HepG2 (cell line): Measurements from ENCODE around the gene ZSWIM6. TPM values are rescaled to one million over a fixed set of nuclear protein-coding genes. Genes with fewer than 3 reads are reported as not detected.
A peak's percentile ranks its signal among the peaks of the same experiment; 100 is the strongest.

Experiments
- ETS1 ChIP-seq: sonication (generic); formaldehyde crosslinking; IDR thresholded peaks from 2 replicates; pipeline ENCODE4 v1.4.0; 2020; ENCODE audit warnings: missing genetic modification reagents
- EZH2 ChIP-seq: conservative IDR thresholded peaks from 2 replicates; pipeline ENCODE4 v1.6.1; 2012; ENCODE audit warnings: mild to moderate bottlenecking, low read depth, low read length, moderate library complexity
- HNRNPK ChIP-seq: fragments of 200-400 bp; formaldehyde crosslinking; IDR thresholded peaks from 2 replicates; pipeline ENCODE4 v1.6.1; 2018; ENCODE audit warnings: low read length, low read depth, moderate library complexity, mild to moderate bottlenecking; ENCODE audit not compliant: poor library complexity, severe bottlenecking
- KAT7 ChIP-seq: IDR thresholded peaks from 2 replicates; pipeline ENCODE4 v1.6.1; 2018; ENCODE audit warnings: borderline replicate concordance, missing compliant biosample characterization
- MAFF ChIP-seq: IDR thresholded peaks from 2 replicates; pipeline ENCODE4 v1.6.1; 2011; ENCODE audit warnings: low read depth, low read length, improper control_type of control experiment
- NCOA2 ChIP-seq: sonication (generic); formaldehyde crosslinking; IDR thresholded peaks from 2 replicates; pipeline ENCODE4 v1.8.0; 2022; ENCODE audit warnings: inconsistent platforms
- SIX1 ChIP-seq: sonication (generic); formaldehyde crosslinking; IDR thresholded peaks from 2 replicates; pipeline ENCODE4 v1.4.0; 2020; ENCODE audit warnings: missing genetic modification reagents, borderline replicate concordance
- ZMYM2 ChIP-seq: sonication (generic); formaldehyde crosslinking; IDR thresholded peaks from 2 replicates; pipeline ENCODE4 v1.8.0; 2022; ENCODE audit warnings: mild to moderate bottlenecking, missing genetic modification reagents
- ZNF101 ChIP-seq: sonication (generic); formaldehyde crosslinking; IDR thresholded peaks from 2 replicates; pipeline ENCODE4 v1.4.0; 2020; ENCODE audit warnings: mild to moderate bottlenecking, low read depth, missing genetic modification reagents, borderline replicate concordance
- ZNF143 ChIP-seq: sonication (generic); formaldehyde crosslinking; IDR thresholded peaks from 2 replicates; pipeline ENCODE4 v1.4.0; 2020; ENCODE audit warnings: missing genetic modification reagents
- ZNF597 ChIP-seq: sonication (generic); formaldehyde crosslinking; IDR thresholded peaks from 2 replicates; pipeline ENCODE4 v1.5.0; 2020; ENCODE audit warnings: missing genetic modification reagents
- ZNF777 ChIP-seq: sonication (generic); formaldehyde crosslinking; IDR thresholded peaks from 2 replicates; pipeline ENCODE4 v1.4.0; 2020; ENCODE audit warnings: missing genetic modification reagents
- ZSCAN25 ChIP-seq: sonication (generic); formaldehyde crosslinking; IDR thresholded peaks from 2 replicates; pipeline ENCODE4 v1.8.0; 2022; ENCODE audit warnings: mild to moderate bottlenecking, missing genetic modification reagents
- ZSCAN31 ChIP-seq: sonication (generic); formaldehyde crosslinking; IDR thresholded peaks from 2 replicates; pipeline ENCODE4 v1.5.0; 2020; ENCODE audit warnings: low read depth, mild to moderate bottlenecking, missing genetic modification reagents
- polyA plus RNA-seq, 8 experiments: library from polyadenylated mRNA; depleted of rRNA in 3 of 8; stranded (reverse) in 7 of 8; unstranded in 1 of 8; fragments of >200 nt; fragmentation: Illumina TruSeq in 4 of 8; extraction: Trizol in 4 of 8; gene quantifications; 2 replicates each; pipeline versions ENCODE4 v1.2.1 to v1.2.3, GENCODE V29; 2011 to 2016; ENCODE audit warnings: low read depth in 4 of 8, missing spikeins in 1 of 8, mixed read lengths in 1 of 8; ENCODE audit not compliant: insufficient read depth in 1 of 8
- total RNA-seq, 5 experiments: library from RNA; depleted of rRNA; stranded (reverse); fragments of >200 nt; fragmentation: Illumina TruSeq; extraction: Trizol; gene quantifications; 2 replicates each; pipeline ENCODE4 v1.2.3, GENCODE V29; 2016; ENCODE audit warnings: low read depth in 1 of 5
- TF ChIP-seq, protein P1 (sequence below): sonication (generic); formaldehyde crosslinking; IDR thresholded peaks from 2 replicates; pipeline ENCODE4 v1.4.0; 2020; ENCODE audit warnings: missing genetic modification reagents
- TF ChIP-seq, protein P2 (sequence below): sonication (generic); formaldehyde crosslinking; IDR thresholded peaks from 2 replicates; pipeline ENCODE4 v1.9.0; 2021; ENCODE audit warnings: missing genetic modification reagents, mild to moderate bottlenecking, borderline replicate concordance
- TF ChIP-seq, protein P3 (sequence below): sonication (generic); formaldehyde crosslinking; IDR thresholded peaks from 2 replicates; pipeline ENCODE4 v1.4.0; 2020; ENCODE audit warnings: missing genetic modification reagents, borderline replicate concordance
- TF ChIP-seq, protein P4 (sequence below): sonication (generic); formaldehyde crosslinking; IDR thresholded peaks from 2 replicates; pipeline ENCODE4 v1.5.1; 2020; ENCODE audit warnings: mild to moderate bottlenecking, moderate library complexity, missing genetic modification reagents

ZSWIM6 gene
- total and polyA plus RNA-seq, 2 of the 13 experiments (the other 11 are each of a cell fraction or from before 2014, with no cell fraction given), result 0.82 to 1.9 TPM

- TF ChIP-seq ZNF597 (CRISPR knock-in tag), result no peak
- TF ChIP-seq ZMYM2 (CRISPR knock-in tag), result no peak
- TF ChIP-seq HNRNPK, result no peak
- TF ChIP-seq ZSCAN31, result no peak; the same call in 1 of the 2 replicates
- TF ChIP-seq, protein P1, sequence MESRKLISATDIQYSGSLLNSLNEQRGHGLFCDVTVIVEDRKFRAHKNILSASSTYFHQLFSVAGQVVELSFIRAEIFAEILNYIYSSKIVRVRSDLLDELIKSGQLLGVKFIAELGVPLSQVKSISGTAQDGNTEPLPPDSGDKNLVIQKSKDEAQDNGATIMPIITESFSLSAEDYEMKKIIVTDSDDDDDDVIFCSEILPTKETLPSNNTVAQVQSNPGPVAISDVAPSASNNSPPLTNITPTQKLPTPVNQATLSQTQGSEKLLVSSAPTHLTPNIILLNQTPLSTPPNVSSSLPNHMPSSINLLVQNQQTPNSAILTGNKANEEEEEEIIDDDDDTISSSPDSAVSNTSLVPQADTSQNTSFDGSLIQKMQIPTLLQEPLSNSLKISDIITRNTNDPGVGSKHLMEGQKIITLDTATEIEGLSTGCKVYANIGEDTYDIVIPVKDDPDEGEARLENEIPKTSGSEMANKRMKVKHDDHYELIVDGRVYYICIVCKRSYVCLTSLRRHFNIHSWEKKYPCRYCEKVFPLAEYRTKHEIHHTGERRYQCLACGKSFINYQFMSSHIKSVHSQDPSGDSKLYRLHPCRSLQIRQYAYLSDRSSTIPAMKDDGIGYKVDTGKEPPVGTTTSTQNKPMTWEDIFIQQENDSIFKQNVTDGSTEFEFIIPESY (CRISPR knock-in tag), result no peak
- TF ChIP-seq KAT7 (CRISPR knock-in tag), result no peak
- TF ChIP-seq ZSCAN25 (CRISPR knock-in tag), result peak; percentile 92
- 0 out of 2 replicates have a peak, but pooled peaks have one; percentile 71 for TF ChIP-seq EZH2
- no peak for TF ChIP-seq NCOA2 (CRISPR knock-in tag)
- TF ChIP-seq SIX1, result no peak
- TF ChIP-seq ETS1 (CRISPR knock-in tag), result no peak
- TF ChIP-seq, protein P2, sequence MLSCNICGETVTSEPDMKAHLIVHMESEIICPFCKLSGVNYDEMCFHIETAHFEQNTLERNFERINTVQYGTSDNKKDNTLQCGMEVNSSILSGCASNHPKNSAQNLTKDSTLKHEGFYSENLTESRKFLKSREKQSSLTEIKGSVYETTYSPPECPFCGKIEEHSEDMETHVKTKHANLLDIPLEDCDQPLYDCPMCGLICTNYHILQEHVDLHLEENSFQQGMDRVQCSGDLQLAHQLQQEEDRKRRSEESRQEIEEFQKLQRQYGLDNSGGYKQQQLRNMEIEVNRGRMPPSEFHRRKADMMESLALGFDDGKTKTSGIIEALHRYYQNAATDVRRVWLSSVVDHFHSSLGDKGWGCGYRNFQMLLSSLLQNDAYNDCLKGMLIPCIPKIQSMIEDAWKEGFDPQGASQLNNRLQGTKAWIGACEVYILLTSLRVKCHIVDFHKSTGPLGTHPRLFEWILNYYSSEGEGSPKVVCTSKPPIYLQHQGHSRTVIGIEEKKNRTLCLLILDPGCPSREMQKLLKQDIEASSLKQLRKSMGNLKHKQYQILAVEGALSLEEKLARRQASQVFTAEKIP (CRISPR knock-in tag), result no peak
- TF ChIP-seq, protein P3, sequence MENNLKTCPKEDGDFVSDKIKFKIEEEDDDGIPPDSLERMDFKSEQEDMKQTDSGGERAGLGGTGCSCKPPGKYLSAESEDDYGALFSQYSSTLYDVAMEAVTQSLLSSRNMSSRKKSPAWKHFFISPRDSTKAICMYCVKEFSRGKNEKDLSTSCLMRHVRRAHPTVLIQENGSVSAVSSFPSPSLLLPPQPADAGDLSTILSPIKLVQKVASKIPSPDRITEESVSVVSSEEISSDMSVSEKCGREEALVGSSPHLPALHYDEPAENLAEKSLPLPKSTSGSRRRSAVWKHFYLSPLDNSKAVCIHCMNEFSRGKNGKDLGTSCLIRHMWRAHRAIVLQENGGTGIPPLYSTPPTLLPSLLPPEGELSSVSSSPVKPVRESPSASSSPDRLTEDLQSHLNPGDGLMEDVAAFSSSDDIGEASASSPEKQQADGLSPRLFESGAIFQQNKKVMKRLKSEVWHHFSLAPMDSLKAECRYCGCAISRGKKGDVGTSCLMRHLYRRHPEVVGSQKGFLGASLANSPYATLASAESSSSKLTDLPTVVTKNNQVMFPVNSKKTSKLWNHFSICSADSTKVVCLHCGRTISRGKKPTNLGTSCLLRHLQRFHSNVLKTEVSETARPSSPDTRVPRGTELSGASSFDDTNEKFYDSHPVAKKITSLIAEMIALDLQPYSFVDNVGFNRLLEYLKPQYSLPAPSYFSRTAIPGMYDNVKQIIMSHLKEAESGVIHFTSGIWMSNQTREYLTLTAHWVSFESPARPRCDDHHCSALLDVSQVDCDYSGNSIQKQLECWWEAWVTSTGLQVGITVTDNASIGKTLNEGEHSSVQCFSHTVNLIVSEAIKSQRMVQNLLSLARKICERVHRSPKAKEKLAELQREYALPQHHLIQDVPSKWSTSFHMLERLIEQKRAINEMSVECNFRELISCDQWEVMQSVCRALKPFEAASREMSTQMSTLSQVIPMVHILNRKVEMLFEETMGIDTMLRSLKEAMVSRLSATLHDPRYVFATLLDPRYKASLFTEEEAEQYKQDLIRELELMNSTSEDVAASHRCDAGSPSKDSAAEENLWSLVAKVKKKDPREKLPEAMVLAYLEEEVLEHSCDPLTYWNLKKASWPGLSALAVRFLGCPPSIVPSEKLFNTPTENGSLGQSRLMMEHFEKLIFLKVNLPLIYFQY, result 0 out of 2 replicates have a peak, but pooled peaks have one; percentile 4
- no peak for TF ChIP-seq ZNF101 (CRISPR knock-in tag)
- TF ChIP-seq, protein P4, sequence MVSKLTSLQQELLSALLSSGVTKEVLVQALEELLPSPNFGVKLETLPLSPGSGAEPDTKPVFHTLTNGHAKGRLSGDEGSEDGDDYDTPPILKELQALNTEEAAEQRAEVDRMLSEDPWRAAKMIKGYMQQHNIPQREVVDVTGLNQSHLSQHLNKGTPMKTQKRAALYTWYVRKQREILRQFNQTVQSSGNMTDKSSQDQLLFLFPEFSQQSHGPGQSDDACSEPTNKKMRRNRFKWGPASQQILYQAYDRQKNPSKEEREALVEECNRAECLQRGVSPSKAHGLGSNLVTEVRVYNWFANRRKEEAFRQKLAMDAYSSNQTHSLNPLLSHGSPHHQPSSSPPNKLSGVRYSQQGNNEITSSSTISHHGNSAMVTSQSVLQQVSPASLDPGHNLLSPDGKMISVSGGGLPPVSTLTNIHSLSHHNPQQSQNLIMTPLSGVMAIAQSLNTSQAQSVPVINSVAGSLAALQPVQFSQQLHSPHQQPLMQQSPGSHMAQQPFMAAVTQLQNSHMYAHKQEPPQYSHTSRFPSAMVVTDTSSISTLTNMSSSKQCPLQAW, result no peak
- TF ChIP-seq ZNF143 (CRISPR knock-in tag), result no peak
- TF ChIP-seq ZNF777 (CRISPR knock-in tag), result no peak
- no peak for TF ChIP-seq MAFF
Observed at GRCh38 chr5:61330341-61330844, 1.7 kb upstream of the ZSWIM6 start (continued).
